22Rv1 (cell line): ENCODE data around the gene BDH1.

Experiments used
- H3K27ac ChIP-seq: fragments of 450-650 bp; 2 replicates; pipeline ENCODE4 v1.5.1; 2017
- CTCF ChIP-seq: fragments of 450-650 bp; IDR thresholded peaks from 2 replicates; pipeline ENCODE4 v1.5.1; 2017; ENCODE audit warnings: mild to moderate bottlenecking
- ZFX ChIP-seq: fragments of 450-650 bp; IDR thresholded peaks from 2 replicates; pipeline ENCODE4 v1.6.1; 2017; ENCODE audit warnings: antibody characterized with exemption, borderline replicate concordance

The BDH1 gene

GRCh38 chr3:197491478-197491877 is 64.3 kb downstream of the BDH1 start:
- no peak overlapping the region for H3K27ac ChIP-seq
- TF ChIP-seq ZFX (no peak), CTCF (no peak)

GRCh38 chr3:197490098-197491058 is 65.4 kb downstream of the BDH1 start:
- TF ChIP-seq CTCF (no peak), ZFX (no peak)
- H3K27ac ChIP-seq, result no peak overlapping the region

- TF ChIP-seq CTCF (no peak), ZFX (no peak)
- no peak overlapping the region for H3K27ac ChIP-seq
Observed at GRCh38 chr3:197487911-197488391, 67.8 kb downstream of the BDH1 start.

- no peak overlapping the region for H3K27ac ChIP-seq
- TF ChIP-seq CTCF (no peak), ZFX (no peak)
Observed at GRCh38 chr3:197486861-197487260, 68.9 kb downstream of the BDH1 start.

GRCh38 chr3:197485143-197485542 is 70.6 kb downstream of the BDH1 start:
- no peak for TF ChIP-seq ZFX
- no peak for TF ChIP-seq CTCF
- H3K27ac ChIP-seq, result no peak overlapping the region

- no peak for TF ChIP-seq ZFX
- no peak for TF ChIP-seq CTCF
- no peak overlapping the region for H3K27ac ChIP-seq
Observed at GRCh38 chr3:197484204-197484901, 71.4 kb downstream of the BDH1 start.
